GM12892 (cell line): ENCODE results near the gene SCAPER.

ENCODE experiments used
- POLR2A ChIP-seq: IDR thresholded peaks from 2 replicates; pipeline ENCODE4 v1.6.1; 2011; ENCODE audit warnings: low read depth, low read length, control low read depth
- TAF1 ChIP-seq: IDR thresholded peaks from 2 replicates; pipeline ENCODE4 v1.6.1; 2011; ENCODE audit warnings: low read depth, mild to moderate bottlenecking, control low read depth, low read length, borderline replicate concordance

- TF ChIP-seq TAF1 (no peak), POLR2A (no peak)
These were observed 256.3 kb downstream of the SCAPER start for GRCh38 chr15:76648732-76649444.
